Measurements from ENCODE around the gene SLMAP.

The SLMAP gene

DNA sequence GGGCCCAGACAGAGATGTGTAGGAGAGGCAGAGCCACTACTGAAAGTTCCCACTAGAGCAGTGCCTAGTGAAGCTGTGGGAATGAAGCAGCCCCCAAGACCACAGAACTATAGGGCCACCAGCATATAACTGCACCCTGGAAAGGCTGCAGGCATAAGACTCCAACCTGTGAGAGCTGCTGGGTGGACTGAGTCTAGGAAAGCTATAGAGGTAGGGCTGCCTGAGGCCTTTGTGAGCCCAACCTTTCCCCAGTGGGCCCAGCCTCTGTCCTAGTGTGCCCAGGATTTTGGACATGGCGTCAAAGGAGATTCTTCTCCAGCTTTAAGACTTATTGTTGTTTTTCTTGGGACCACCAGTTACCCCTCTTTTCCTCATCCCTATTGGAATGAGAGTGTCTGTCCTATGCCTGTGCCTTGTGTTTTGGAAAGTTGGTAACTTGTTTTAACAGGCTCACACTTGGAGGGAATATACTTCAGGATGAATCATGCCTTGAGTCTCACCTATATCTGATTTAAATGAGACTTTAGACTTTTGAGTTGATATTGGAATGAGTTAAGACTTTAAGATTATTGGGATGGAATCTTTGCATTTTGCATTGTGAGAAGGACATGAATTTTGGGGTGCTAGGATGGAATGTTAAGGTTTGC, 28.1 kb downstream of the SLMAP start:
- H3K27me3 ChIP-seq (ENCODE audit: low read length): no peaks in the 10 kb centered on the region
- peaks cover 6% of the 10 kb centered on the region; the same call in 1 of the 2 replicates for H3F3A ChIP-seq (ENCODE audit: insufficient read depth)
- TF ChIP-seq, protein P1, sequence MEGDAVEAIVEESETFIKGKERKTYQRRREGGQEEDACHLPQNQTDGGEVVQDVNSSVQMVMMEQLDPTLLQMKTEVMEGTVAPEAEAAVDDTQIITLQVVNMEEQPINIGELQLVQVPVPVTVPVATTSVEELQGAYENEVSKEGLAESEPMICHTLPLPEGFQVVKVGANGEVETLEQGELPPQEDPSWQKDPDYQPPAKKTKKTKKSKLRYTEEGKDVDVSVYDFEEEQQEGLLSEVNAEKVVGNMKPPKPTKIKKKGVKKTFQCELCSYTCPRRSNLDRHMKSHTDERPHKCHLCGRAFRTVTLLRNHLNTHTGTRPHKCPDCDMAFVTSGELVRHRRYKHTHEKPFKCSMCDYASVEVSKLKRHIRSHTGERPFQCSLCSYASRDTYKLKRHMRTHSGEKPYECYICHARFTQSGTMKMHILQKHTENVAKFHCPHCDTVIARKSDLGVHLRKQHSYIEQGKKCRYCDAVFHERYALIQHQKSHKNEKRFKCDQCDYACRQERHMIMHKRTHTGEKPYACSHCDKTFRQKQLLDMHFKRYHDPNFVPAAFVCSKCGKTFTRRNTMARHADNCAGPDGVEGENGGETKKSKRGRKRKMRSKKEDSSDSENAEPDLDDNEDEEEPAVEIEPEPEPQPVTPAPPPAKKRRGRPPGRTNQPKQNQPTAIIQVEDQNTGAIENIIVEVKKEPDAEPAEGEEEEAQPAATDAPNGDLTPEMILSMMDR (IDR thresholded peaks at IDR 0.05; ENCODE audit: insufficient read depth, low read length, poor library complexity, severe bottlenecking): no peak
- no peak for TF ChIP-seq EZH2phosphoT487 (conservative IDR thresholded peaks at IDR 0.05; ENCODE audit: low read length)
- no peak overlapping the region for H3K4me2 ChIP-seq (ENCODE audit: low read depth, low read length, poor library complexity, severe bottlenecking)
- no peak overlapping the region for H3K9ac ChIP-seq (ENCODE audit: low read length)
- H3K9me2 ChIP-seq (replicated peaks; ENCODE audit: insufficient read depth, low read length): no peaks in the 10 kb centered on the region
- no peak overlapping the region for H3K27ac ChIP-seq (ENCODE audit: low read depth, low read length)
- no peaks in the 10 kb centered on the region for H3K36me3 ChIP-seq (ENCODE audit: low read length)
- H3K79me2 ChIP-seq (ENCODE audit: insufficient read depth, low read length): peaks cover 88% of the 10 kb centered on the region
- no peak overlapping the region for H2AFZ ChIP-seq (ENCODE audit: low read depth, low read length, severe bottlenecking)
- no peaks in the 10 kb centered on the region for H4K20me1 ChIP-seq (ENCODE audit: low read depth, low read length)
- no peaks in the 10 kb centered on the region for H3K9me3 ChIP-seq (ENCODE audit: insufficient read depth, low read length)
- no peak overlapping the region for H3K4me3 ChIP-seq (ENCODE audit: insufficient read depth, low read length, poor library complexity, severe bottlenecking)

DNA sequence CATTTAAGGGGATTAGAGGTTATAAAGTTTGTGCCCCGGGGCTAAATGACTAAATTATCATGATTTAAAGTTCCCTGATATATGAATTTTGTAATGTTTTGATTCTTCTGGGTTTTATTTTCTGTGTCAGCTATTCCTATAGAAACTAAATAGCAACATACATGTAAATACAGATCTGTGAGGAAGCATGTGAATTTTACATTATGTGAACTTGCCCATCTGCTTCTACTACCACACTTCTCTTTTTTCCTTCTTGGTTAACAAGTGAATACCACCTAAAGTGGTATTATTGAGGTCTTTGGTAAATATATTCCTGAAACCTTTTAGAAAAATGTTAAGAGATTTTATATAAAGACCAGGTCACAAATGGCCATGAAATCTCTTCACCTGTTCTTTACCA, 29.3 kb downstream of the SLMAP start:
- H3K4me2 ChIP-seq (ENCODE audit: low read depth, low read length, poor library complexity, severe bottlenecking): no peak overlapping the region
- TF ChIP-seq EZH2phosphoT487 (conservative IDR thresholded peaks at IDR 0.05; ENCODE audit: low read length): no peak
- TF ChIP-seq, protein P1 (IDR thresholded peaks at IDR 0.05; ENCODE audit: insufficient read depth, low read length, poor library complexity, severe bottlenecking): no peak
- H3K9ac ChIP-seq (ENCODE audit: low read length): no peak overlapping the region
- peaks cover 6% of the 10 kb centered on the region; the same call in 1 of the 2 replicates for H3F3A ChIP-seq (ENCODE audit: insufficient read depth)
- peaks cover 87% of the 10 kb centered on the region for H3K79me2 ChIP-seq (ENCODE audit: insufficient read depth, low read length)
- H3K9me3 ChIP-seq (ENCODE audit: insufficient read depth, low read length): no peaks in the 10 kb centered on the region
- H2AFZ ChIP-seq (ENCODE audit: low read depth, low read length, severe bottlenecking): no peak overlapping the region
- H3K27me3 ChIP-seq (ENCODE audit: low read length): no peaks in the 10 kb centered on the region
- H3K9me2 ChIP-seq (replicated peaks; ENCODE audit: insufficient read depth, low read length): no peaks in the 10 kb centered on the region
- H3K27ac ChIP-seq (ENCODE audit: low read depth, low read length): no peak overlapping the region
- H3K4me3 ChIP-seq (ENCODE audit: insufficient read depth, low read length, poor library complexity, severe bottlenecking): no peak overlapping the region
- no peaks in the 10 kb centered on the region for H3K36me3 ChIP-seq (ENCODE audit: low read length)
- no peaks in the 10 kb centered on the region; the same call in 1 of the 2 replicates for H4K20me1 ChIP-seq (ENCODE audit: low read depth, low read length)

GRCh38 chr3:57787867-57788623, 31.9 kb downstream of the SLMAP start:
- Histone ChIP-seq H4K20me1 (ENCODE audit: low read depth, low read length) (no peaks in the 10 kb centered on the region; the same call in 1 of the 2 replicates), H3F3A (ENCODE audit: insufficient read depth) (peaks cover 6% of the 10 kb centered on the region; the same call in 1 of the 2 replicates), H3K79me2 (ENCODE audit: insufficient read depth, low read length) (peaks cover 89% of the 10 kb centered on the region), H3K36me3 (ENCODE audit: low read length) (0 out of 2 replicates have a peak, but pooled peaks cover 2% of the 10 kb centered on the region), H2AFZ (ENCODE audit: low read depth, low read length, severe bottlenecking) (no peak overlapping the region), H3K27me3 (ENCODE audit: low read length) (no peaks in the 10 kb centered on the region), H3K4me3 (ENCODE audit: insufficient read depth, low read length, poor library complexity, severe bottlenecking) (no peak overlapping the region), H3K9me3 (ENCODE audit: insufficient read depth, low read length) (no peaks in the 10 kb centered on the region), H3K27ac (ENCODE audit: low read depth, low read length) (peak overlapping the region; percentile 18; the same call in 1 of the 2 replicates), H3K4me2 (ENCODE audit: low read depth, low read length, poor library complexity, severe bottlenecking) (peak overlapping the region; percentile 14), H3K9ac (ENCODE audit: low read length) (no peak overlapping the region), H3K9me2 (replicated peaks; ENCODE audit: insufficient read depth, low read length) (no peaks in the 10 kb centered on the region)
- TF ChIP-seq, protein P1 (IDR thresholded peaks at IDR 0.05; ENCODE audit: insufficient read depth, low read length, poor library complexity, severe bottlenecking): no peak
- TF ChIP-seq EZH2phosphoT487 (conservative IDR thresholded peaks at IDR 0.05; ENCODE audit: low read length): no peak
